ENCODE results near the gene C1orf232. TPM values are rescaled to one million over a fixed set of nuclear protein-coding genes. Genes with fewer than 3 reads are reported as not detected.

Gene C1orf232
- total and polyA plus RNA-seq, 2 donors = not detected

DNA sequence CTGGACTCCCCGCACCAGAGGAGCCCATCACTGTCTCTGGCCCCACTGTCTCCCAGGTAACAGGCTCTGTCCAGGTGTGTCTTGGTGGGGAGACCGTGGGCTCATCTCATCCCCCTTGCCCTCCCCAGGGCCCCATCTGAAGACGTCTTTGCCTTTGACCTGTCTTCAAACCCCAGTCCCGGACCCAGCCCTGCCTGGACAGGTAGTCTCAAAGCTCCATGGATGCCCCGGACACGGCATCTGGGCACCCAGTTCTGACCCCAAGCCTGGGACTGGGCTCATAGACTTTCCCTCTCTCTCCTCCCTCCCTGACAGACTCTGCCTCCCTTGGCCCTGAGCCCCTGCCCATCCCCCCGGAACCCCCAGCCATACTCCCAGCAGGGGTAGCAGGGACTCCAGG, 15.3 kb upstream of the C1orf232 start:
- peaks cover 0 to 5% of the 10 kb centered on the region in 2 donors for H3K9me3 ChIP-seq (ENCODE audit: control insufficient read depth in 2 of 2, insufficient read depth in 1 of 2, low read length in 1 of 2)
- no peaks in the 10 kb centered on the region for H3K4me1 ChIP-seq (ENCODE audit: control insufficient read depth in 2 of 2, insufficient read depth in 2 of 2, low read length in 2 of 2)
- H3K27ac ChIP-seq (ENCODE audit: low read depth in 1 of 2, low read length in 1 of 2) = no peak overlapping the region
- H3K36me3 ChIP-seq (ENCODE audit: control insufficient read depth in 2 of 2, insufficient read depth in 2 of 2, low read length in 1 of 2) = no peaks in the 10 kb centered on the region
- H3K27me3 ChIP-seq (ENCODE audit: control insufficient read depth in 2 of 2, insufficient read depth in 1 of 2, low read length in 1 of 2) = no peaks in the 10 kb centered on the region
- 96% methylated on average over 7 of the region's 7 CpGs for WGBS
- H3K4me3 ChIP-seq (ENCODE audit: low read length in 2 of 2) = no peak overlapping the region
- DNase-seq (ENCODE audit: low read depth in 6 of 9, low spot score in 9 of 9) = no peak

GRCh38 chr1:26182383-26182696, 13.6 kb upstream of the C1orf232 start:
- Histone ChIP-seq H3K4me1 (ENCODE audit: control insufficient read depth in 2 of 2, insufficient read depth in 2 of 2, low read length in 2 of 2) (no peaks in the 10 kb centered on the region), H3K36me3 (ENCODE audit: control insufficient read depth in 2 of 2, insufficient read depth in 2 of 2, low read length in 1 of 2) (no peaks in the 10 kb centered on the region), H3K27ac (ENCODE audit: low read depth in 1 of 2, low read length in 1 of 2) (no peak overlapping the region), H3K9me3 (ENCODE audit: control insufficient read depth in 2 of 2, insufficient read depth in 1 of 2, low read length in 1 of 2) (peaks cover 0 to 5% of the 10 kb centered on the region in 2 donors), H3K27me3 (ENCODE audit: control insufficient read depth in 2 of 2, insufficient read depth in 1 of 2, low read length in 1 of 2) (no peaks in the 10 kb centered on the region), H3K4me3 (ENCODE audit: low read length in 2 of 2) (no peak overlapping the region)
- DNase-seq (ENCODE audit: low read depth in 6 of 9, low spot score in 9 of 9) = no peak
- WGBS = 94% methylated on average over 7 of the region's 7 CpGs

- H3K9me3 ChIP-seq (ENCODE audit: control insufficient read depth in 2 of 2, insufficient read depth in 1 of 2, low read length in 1 of 2) = peaks cover 0 to 5% of the 10 kb centered on the region in 2 donors
- DNase-seq (ENCODE audit: low read depth in 6 of 9, low spot score in 9 of 9) = no peak
- H3K4me3 ChIP-seq (ENCODE audit: low read length in 2 of 2) = no peak overlapping the region
- WGBS = 89% methylated on average over 9 of the region's 9 CpGs
- H3K27me3 ChIP-seq (ENCODE audit: control insufficient read depth in 2 of 2, insufficient read depth in 1 of 2, low read length in 1 of 2) = no peaks in the 10 kb centered on the region
- H3K27ac ChIP-seq (ENCODE audit: low read depth in 1 of 2, low read length in 1 of 2) = no peak overlapping the region
- H3K4me1 ChIP-seq (ENCODE audit: control insufficient read depth in 2 of 2, insufficient read depth in 2 of 2, low read length in 2 of 2) = no peaks in the 10 kb centered on the region
- H3K36me3 ChIP-seq (ENCODE audit: control insufficient read depth in 2 of 2, insufficient read depth in 2 of 2, low read length in 1 of 2) = no peaks in the 10 kb centered on the region
Observed at GRCh38 chr1:26181586-26182382, 13.0 kb upstream of the C1orf232 start.

DNA sequence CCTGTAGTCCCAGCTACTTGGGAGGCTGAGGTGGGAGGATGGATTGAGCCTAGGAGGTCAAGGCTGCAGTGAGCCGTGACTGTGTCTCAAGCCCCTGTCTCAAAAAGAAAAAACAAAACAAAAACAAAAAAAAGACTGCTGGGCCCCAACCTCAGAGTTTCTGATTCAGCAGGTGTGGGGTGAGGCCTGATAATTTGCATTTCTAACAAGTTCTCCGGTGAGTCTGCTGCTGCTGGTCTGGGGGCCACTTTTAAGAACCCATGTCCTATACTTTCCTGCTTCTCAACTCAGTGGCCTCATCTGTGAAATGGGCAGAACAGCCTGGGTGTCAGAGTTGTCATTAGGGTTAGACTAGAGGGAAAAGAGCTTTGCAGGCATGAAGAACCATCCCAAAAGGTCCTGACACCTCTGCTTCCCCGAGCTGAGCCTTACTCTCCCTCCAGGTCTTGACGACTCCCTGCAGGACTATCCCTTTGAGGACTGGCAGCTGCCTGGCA, 11.3 kb upstream of the C1orf232 start:
- peaks cover 0 to 5% of the 10 kb centered on the region in 2 donors for H3K9me3 ChIP-seq (ENCODE audit: control insufficient read depth in 2 of 2, insufficient read depth in 1 of 2, low read length in 1 of 2)
- no peaks in the 10 kb centered on the region for H3K4me1 ChIP-seq (ENCODE audit: control insufficient read depth in 2 of 2, insufficient read depth in 2 of 2, low read length in 2 of 2)
- no peak overlapping the region for H3K27ac ChIP-seq (ENCODE audit: low read depth in 1 of 2, low read length in 1 of 2)
- WGBS = 96% methylated on average over 4 of the region's 4 CpGs
- no peaks in the 10 kb centered on the region for H3K36me3 ChIP-seq (ENCODE audit: control insufficient read depth in 2 of 2, insufficient read depth in 2 of 2, low read length in 1 of 2)
- no peak overlapping the region for H3K4me3 ChIP-seq (ENCODE audit: low read length in 2 of 2)
- no peak for DNase-seq (ENCODE audit: low read depth in 6 of 9, low spot score in 9 of 9)
- H3K27me3 ChIP-seq (ENCODE audit: control insufficient read depth in 2 of 2, insufficient read depth in 1 of 2, low read length in 1 of 2) = no peaks in the 10 kb centered on the region

DNA sequence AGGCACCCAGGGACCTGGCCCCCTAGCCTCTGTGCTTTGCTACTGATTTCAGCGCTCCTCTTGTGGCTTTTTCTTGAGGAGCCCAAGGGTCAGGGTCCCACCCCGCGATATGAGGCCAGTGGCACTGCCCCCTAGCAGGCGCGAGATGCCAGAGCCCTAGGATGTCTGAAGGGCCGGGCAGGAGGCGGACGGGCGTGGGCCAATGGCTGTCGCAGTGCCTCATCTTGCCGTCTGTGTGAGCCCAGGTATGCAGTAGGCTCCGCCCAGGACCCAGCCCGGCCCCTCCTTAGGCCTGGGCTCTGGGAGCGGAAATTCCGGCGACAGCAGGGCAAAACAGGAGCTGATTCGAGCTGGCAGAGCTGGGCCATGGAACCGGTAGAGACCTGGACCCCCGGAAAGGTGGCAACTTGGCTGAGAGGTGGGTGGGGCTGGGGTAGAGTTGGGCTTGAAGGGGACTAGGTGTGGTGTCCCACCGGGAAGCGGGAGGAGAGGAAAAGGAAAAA, 8.5 kb upstream of the C1orf232 start, which contains the start of gene CNKSR1:
CNKSR1 (plus strand) TSS at position 310 of the 503 bp plus-strand sequence; CDS start at position 367, 57 bp downstream.
- H3K27ac ChIP-seq (ENCODE audit: low read depth in 1 of 2, low read length in 1 of 2) = no peak within 1 kb of the TSS

GRCh38 chr1:26175346-26175745, 6.6 kb upstream of the C1orf232 start:
- Histone ChIP-seq H3K36me3 (ENCODE audit: control insufficient read depth in 2 of 2, insufficient read depth in 2 of 2, low read length in 1 of 2) (peaks cover 2 to 3% of the 10 kb centered on the region in 2 donors), H3K27me3 (ENCODE audit: control insufficient read depth in 2 of 2, insufficient read depth in 1 of 2, low read length in 1 of 2) (peaks cover 0 to 3% of the 10 kb centered on the region in 2 donors), H3K4me1 (ENCODE audit: control insufficient read depth in 2 of 2, insufficient read depth in 2 of 2, low read length in 2 of 2) (peaks cover 2 to 5% of the 10 kb centered on the region in 2 donors), H3K9me3 (ENCODE audit: control insufficient read depth in 2 of 2, insufficient read depth in 1 of 2, low read length in 1 of 2) (no peaks in the 10 kb centered on the region), H3K4me3 (ENCODE audit: low read length in 2 of 2) (no peak overlapping the region), H3K27ac (ENCODE audit: low read depth in 1 of 2, low read length in 1 of 2) (no peak overlapping the region)
- 98% methylated on average over 8 of the region's 8 CpGs for WGBS
- DNase-seq (ENCODE audit: low read depth in 6 of 9, low spot score in 9 of 9) = no peak

More for the DNA sequence above, 8.5 kb upstream of the C1orf232 start, which contains the start of gene CNKSR1:
- H3K4me3 ChIP-seq (ENCODE audit: low read length in 2 of 2) = peak within 1 kb of the TSS in 1 of 2 donors; percentile 21
- no peak for DNase-seq (ENCODE audit: low read depth in 6 of 9, low spot score in 9 of 9)
- H3K4me1 ChIP-seq (ENCODE audit: control insufficient read depth in 2 of 2, insufficient read depth in 2 of 2, low read length in 2 of 2) = no peaks in the 10 kb centered on the region
- WGBS = 55% methylated on average over 21 of the region's 21 CpGs
- H3K9me3 ChIP-seq (ENCODE audit: control insufficient read depth in 2 of 2, insufficient read depth in 1 of 2, low read length in 1 of 2) = no peaks in the 10 kb centered on the region
- no peaks in the 10 kb centered on the region for H3K36me3 ChIP-seq (ENCODE audit: control insufficient read depth in 2 of 2, insufficient read depth in 2 of 2, low read length in 1 of 2)
- H3K27me3 ChIP-seq (ENCODE audit: control insufficient read depth in 2 of 2, insufficient read depth in 1 of 2, low read length in 1 of 2) = no peaks in the 10 kb centered on the region

- H3K4me1 ChIP-seq (ENCODE audit: control insufficient read depth in 2 of 2, insufficient read depth in 2 of 2, low read length in 2 of 2) = peaks cover 10 to 26% of the 10 kb centered on the region in 2 donors
- H3K27ac ChIP-seq (ENCODE audit: low read depth in 1 of 2, low read length in 1 of 2) = no peak within 1 kb of the TSS
- no peak within 1 kb of the TSS for H3K4me3 ChIP-seq (ENCODE audit: low read length in 2 of 2)
- no peak for DNase-seq (ENCODE audit: low read depth in 6 of 9, low spot score in 9 of 9)
- H3K9me3 ChIP-seq (ENCODE audit: control insufficient read depth in 2 of 2, insufficient read depth in 1 of 2, low read length in 1 of 2) = no peaks in the 10 kb centered on the region
- H3K36me3 ChIP-seq (ENCODE audit: control insufficient read depth in 2 of 2, insufficient read depth in 2 of 2, low read length in 1 of 2) = peaks cover 2 to 3% of the 10 kb centered on the region in 2 donors
- WGBS = 97% methylated on average over 34 of the region's 34 CpGs
- peaks cover 0 to 18% of the 10 kb centered on the region in 2 donors for H3K27me3 ChIP-seq (ENCODE audit: control insufficient read depth in 2 of 2, insufficient read depth in 1 of 2, low read length in 1 of 2)
Observed at GRCh38 chr1:26171084-26172072, 2.6 kb upstream of the C1orf232 start, which contains the start of gene ZNF593OS. TSS of gene ZNF593OS (minus strand) at chr1:26171832. CDS start at chr1:26171661, 171 bp downstream.

GRCh38 chr1:26170472-26170821, 1.7 kb upstream of the C1orf232 start:
- Histone ChIP-seq H3K4me1 (ENCODE audit: control insufficient read depth in 2 of 2, insufficient read depth in 2 of 2, low read length in 2 of 2) (peaks cover 10 to 27% of the 10 kb centered on the region in 2 donors), H3K27ac (ENCODE audit: low read depth in 1 of 2, low read length in 1 of 2) (no peak overlapping the region), H3K36me3 (ENCODE audit: control insufficient read depth in 2 of 2, insufficient read depth in 2 of 2, low read length in 1 of 2) (peaks cover 2 to 3% of the 10 kb centered on the region in 2 donors), H3K9me3 (ENCODE audit: control insufficient read depth in 2 of 2, insufficient read depth in 1 of 2, low read length in 1 of 2) (no peaks in the 10 kb centered on the region), H3K27me3 (ENCODE audit: control insufficient read depth in 2 of 2, insufficient read depth in 1 of 2, low read length in 1 of 2) (peaks cover 0 to 24% of the 10 kb centered on the region in 2 donors), H3K4me3 (ENCODE audit: low read length in 2 of 2) (peak overlapping the region; percentile 67 to 87)
- DNase-seq (ENCODE audit: low read depth in 6 of 9, low spot score in 9 of 9) = no peak
- WGBS = 90% methylated on average over 9 of the region's 9 CpGs

Data from thymus (tissue), 11 donors.